ENCODE data around the gene TTN.

The TTN gene

GRCh38 chr2:178829299-178829960 is 22.2 kb upstream of the TTN start:
- no peak overlapping the region for H3K27ac ChIP-seq
- no peak for DNase-seq (ENCODE audit: low spot score)
- ChIA-PET POLR2A (ENCODE audit: low non-redundant PET) (no interaction called here), CTCF (no interaction called here)
- no peak for TF ChIP-seq CTCF (conservative IDR thresholded peaks at IDR 0.05; ENCODE audit: low read depth)

- no peak for DNase-seq (ENCODE audit: low spot score)
- POLR2A ChIA-PET (ENCODE audit: low non-redundant PET): no interaction called here
Measured at GRCh38 chr2:178828486-178828881, 21.3 kb upstream of the TTN start.

GRCh38 chr2:178827739-178828485 is 20.7 kb upstream of the TTN start:
- ChIA-PET CTCF (no interaction called here), POLR2A (ENCODE audit: low non-redundant PET) (no interaction called here)
- DNase-seq (ENCODE audit: low spot score): no peak
- H3K27ac ChIP-seq: no peak overlapping the region
- TF ChIP-seq CTCF (conservative IDR thresholded peaks at IDR 0.05; ENCODE audit: low read depth): no peak

More at GRCh38 chr2:178828486-178828881, 21.3 kb upstream of the TTN start:
- TF ChIP-seq CTCF (conservative IDR thresholded peaks at IDR 0.05; ENCODE audit: low read depth): no peak
- H3K27ac ChIP-seq: no peak overlapping the region
- CTCF ChIA-PET: no interaction called here

GRCh38 chr2:178827111-178827510 is 19.9 kb upstream of the TTN start:
- TF ChIP-seq CTCF (conservative IDR thresholded peaks at IDR 0.05; ENCODE audit: low read depth): no peak
- no peak overlapping the region for H3K27ac ChIP-seq
- ChIA-PET CTCF (no interaction called here), POLR2A (ENCODE audit: low non-redundant PET) (no interaction called here)
- DNase-seq (ENCODE audit: low spot score): no peak

GRCh38 chr2:178825183-178825582 is 18.0 kb upstream of the TTN start:
- ChIA-PET POLR2A (ENCODE audit: low non-redundant PET) (no interaction called here), CTCF (no interaction called here)
- no peak overlapping the region for H3K27ac ChIP-seq
- DNase-seq (ENCODE audit: low spot score): no peak
- TF ChIP-seq CTCF (conservative IDR thresholded peaks at IDR 0.05; ENCODE audit: low read depth): no peak

- ChIA-PET POLR2A (ENCODE audit: low non-redundant PET) (no interaction called here), CTCF (interaction anchor here (0.5 kb wide), 1 partner anchor 128 kb away, joined by 3 read pairs; no protein-coding TSS in a partner anchor)
- DNase-seq (ENCODE audit: low spot score): no peak
- TF ChIP-seq CTCF (conservative IDR thresholded peaks at IDR 0.05; ENCODE audit: low read depth): no peak
- H3K27ac ChIP-seq: no peak overlapping the region
Measured at GRCh38 chr2:178824181-178824580, 17.0 kb upstream of the TTN start.
